ENCODE results near the gene CCDC192.

Gene CCDC192

DNA sequence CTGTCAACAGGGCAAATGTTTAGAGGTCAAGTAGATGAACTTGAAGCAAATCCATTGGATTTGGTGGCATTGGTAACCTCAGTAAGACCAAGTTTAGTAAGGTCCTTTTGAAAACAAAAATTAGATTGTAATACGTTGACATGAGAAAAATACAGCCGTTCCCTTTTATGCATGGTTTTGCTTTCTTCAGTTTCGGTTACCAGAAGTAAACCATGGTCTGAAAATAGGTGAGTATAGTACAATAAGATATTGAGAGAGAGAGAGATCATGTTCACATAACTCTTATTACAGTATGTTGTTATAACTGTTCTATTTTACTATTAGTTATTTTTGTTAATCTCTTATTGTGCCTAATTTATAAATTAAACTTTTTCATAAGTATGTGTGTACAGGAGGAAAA is 223.8 kb downstream of the CCDC192 start:
- Histone ChIP-seq H3K4me2 (ENCODE audit: low read length) (no peak overlapping the region), H3K79me2 (ENCODE audit: control insufficient read depth, low read length) (no peaks in the 10 kb centered on the region), H4K20me1 (ENCODE audit: control insufficient read depth, insufficient read depth, low read depth, low read length) (no peaks in the 10 kb centered on the region), H3K27me3 (ENCODE audit: control insufficient read depth, low read length) (no peaks in the 10 kb centered on the region), H3F3A (ENCODE audit: control insufficient read depth, insufficient read depth) (no peaks in the 10 kb centered on the region), H3K36me3 (ENCODE audit: control insufficient read depth, low read length) (no peaks in the 10 kb centered on the region), H3K27ac (ENCODE audit: low read depth, low read length) (no peak overlapping the region), H3K4me3 (ENCODE audit: low read length) (no peak overlapping the region), H3K9me2 (replicated peaks; ENCODE audit: control insufficient read depth, low read length) (no peaks in the 10 kb centered on the region), H3K9me3 (ENCODE audit: control insufficient read depth, insufficient read depth, low read length) (no peaks in the 10 kb centered on the region), H3K4me1 (ENCODE audit: control insufficient read depth, low read length) (no peaks in the 10 kb centered on the region)
- no peak for TF ChIP-seq EZH2phosphoT487 (IDR thresholded peaks at IDR 0.05; ENCODE audit: borderline replicate concordance, low read length)
- TF ChIP-seq, protein P1, sequence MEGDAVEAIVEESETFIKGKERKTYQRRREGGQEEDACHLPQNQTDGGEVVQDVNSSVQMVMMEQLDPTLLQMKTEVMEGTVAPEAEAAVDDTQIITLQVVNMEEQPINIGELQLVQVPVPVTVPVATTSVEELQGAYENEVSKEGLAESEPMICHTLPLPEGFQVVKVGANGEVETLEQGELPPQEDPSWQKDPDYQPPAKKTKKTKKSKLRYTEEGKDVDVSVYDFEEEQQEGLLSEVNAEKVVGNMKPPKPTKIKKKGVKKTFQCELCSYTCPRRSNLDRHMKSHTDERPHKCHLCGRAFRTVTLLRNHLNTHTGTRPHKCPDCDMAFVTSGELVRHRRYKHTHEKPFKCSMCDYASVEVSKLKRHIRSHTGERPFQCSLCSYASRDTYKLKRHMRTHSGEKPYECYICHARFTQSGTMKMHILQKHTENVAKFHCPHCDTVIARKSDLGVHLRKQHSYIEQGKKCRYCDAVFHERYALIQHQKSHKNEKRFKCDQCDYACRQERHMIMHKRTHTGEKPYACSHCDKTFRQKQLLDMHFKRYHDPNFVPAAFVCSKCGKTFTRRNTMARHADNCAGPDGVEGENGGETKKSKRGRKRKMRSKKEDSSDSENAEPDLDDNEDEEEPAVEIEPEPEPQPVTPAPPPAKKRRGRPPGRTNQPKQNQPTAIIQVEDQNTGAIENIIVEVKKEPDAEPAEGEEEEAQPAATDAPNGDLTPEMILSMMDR (IDR thresholded peaks at IDR 0.05; ENCODE audit: low read depth, low read length, poor library complexity, severe bottlenecking) = no peak

DNA sequence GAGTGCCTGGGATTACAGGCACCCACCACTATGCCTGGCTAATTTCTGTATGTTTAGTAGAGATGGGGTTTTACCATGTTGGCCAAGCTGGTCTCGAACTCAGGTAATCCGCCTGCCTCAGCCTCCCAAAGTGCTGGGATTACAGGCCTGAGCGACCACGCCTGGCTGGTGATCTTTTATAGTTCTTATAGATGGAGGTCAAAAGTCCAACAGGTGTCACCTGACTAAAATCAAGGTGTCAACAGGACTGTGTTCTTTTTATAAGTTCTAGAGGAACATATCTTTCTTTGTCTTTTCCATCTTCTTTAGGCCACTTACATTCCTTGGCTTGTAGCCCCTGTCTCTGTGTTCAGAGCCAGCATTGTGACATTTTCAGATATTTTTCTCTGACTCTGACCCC is 224.9 kb downstream of the CCDC192 start:
- H3K9me2 ChIP-seq (replicated peaks; ENCODE audit: control insufficient read depth, low read length) = no peaks in the 10 kb centered on the region
- H3K79me2 ChIP-seq (ENCODE audit: control insufficient read depth, low read length) = no peaks in the 10 kb centered on the region
- H3K4me1 ChIP-seq (ENCODE audit: control insufficient read depth, low read length) = no peaks in the 10 kb centered on the region
- TF ChIP-seq, protein P1 (IDR thresholded peaks at IDR 0.05; ENCODE audit: low read depth, low read length, poor library complexity, severe bottlenecking) = no peak
- TF ChIP-seq EZH2phosphoT487 (IDR thresholded peaks at IDR 0.05; ENCODE audit: borderline replicate concordance, low read length) = no peak
- no peaks in the 10 kb centered on the region for H3F3A ChIP-seq (ENCODE audit: control insufficient read depth, insufficient read depth)
- no peaks in the 10 kb centered on the region for H3K9me3 ChIP-seq (ENCODE audit: control insufficient read depth, insufficient read depth, low read length)
- no peaks in the 10 kb centered on the region for H4K20me1 ChIP-seq (ENCODE audit: control insufficient read depth, insufficient read depth, low read depth, low read length)
- H3K27me3 ChIP-seq (ENCODE audit: control insufficient read depth, low read length) = no peaks in the 10 kb centered on the region
- no peaks in the 10 kb centered on the region for H3K36me3 ChIP-seq (ENCODE audit: control insufficient read depth, low read length)
- no peak overlapping the region for H3K27ac ChIP-seq (ENCODE audit: low read depth, low read length)
- no peak overlapping the region for H3K4me3 ChIP-seq (ENCODE audit: low read length)
- no peak overlapping the region for H3K4me2 ChIP-seq (ENCODE audit: low read length)

DNA sequence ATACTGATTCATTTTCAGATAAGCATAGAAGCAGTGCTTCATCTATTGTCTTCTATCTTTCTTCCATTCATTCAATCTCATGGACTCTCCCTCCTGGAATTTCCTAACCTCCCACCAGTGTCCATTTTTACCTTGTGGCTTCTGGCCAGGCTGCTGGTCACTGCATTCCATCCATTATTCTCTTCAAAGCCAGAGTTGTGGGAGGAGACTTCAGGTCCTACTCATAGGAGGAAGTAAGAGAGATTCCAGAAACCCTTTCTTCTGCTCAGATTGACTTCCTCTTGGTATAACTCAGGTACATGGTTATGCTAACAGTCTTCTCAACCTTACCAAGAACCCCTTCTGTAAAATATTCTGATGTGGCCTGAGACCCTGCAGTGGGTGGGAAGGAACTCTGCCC is 227.1 kb downstream of the CCDC192 start:
- H3K79me2 ChIP-seq (ENCODE audit: control insufficient read depth, low read length) = no peaks in the 10 kb centered on the region
- no peak overlapping the region for H3K27ac ChIP-seq (ENCODE audit: low read depth, low read length)
- TF ChIP-seq EZH2phosphoT487 (IDR thresholded peaks at IDR 0.05; ENCODE audit: borderline replicate concordance, low read length) = no peak
- TF ChIP-seq, protein P1 (IDR thresholded peaks at IDR 0.05; ENCODE audit: low read depth, low read length, poor library complexity, severe bottlenecking) = no peak
- no peaks in the 10 kb centered on the region for H3K9me3 ChIP-seq (ENCODE audit: control insufficient read depth, insufficient read depth, low read length)
- H3K27me3 ChIP-seq (ENCODE audit: control insufficient read depth, low read length) = no peaks in the 10 kb centered on the region
- no peaks in the 10 kb centered on the region for H3K36me3 ChIP-seq (ENCODE audit: control insufficient read depth, low read length)
- no peaks in the 10 kb centered on the region for H3F3A ChIP-seq (ENCODE audit: control insufficient read depth, insufficient read depth)
- H3K4me2 ChIP-seq (ENCODE audit: low read length) = no peak overlapping the region
- H4K20me1 ChIP-seq (ENCODE audit: control insufficient read depth, insufficient read depth, low read depth, low read length) = no peaks in the 10 kb centered on the region
- H3K4me3 ChIP-seq (ENCODE audit: low read length) = no peak overlapping the region
- no peaks in the 10 kb centered on the region for H3K4me1 ChIP-seq (ENCODE audit: control insufficient read depth, low read length)
- no peaks in the 10 kb centered on the region for H3K9me2 ChIP-seq (replicated peaks; ENCODE audit: control insufficient read depth, low read length)

DNA sequence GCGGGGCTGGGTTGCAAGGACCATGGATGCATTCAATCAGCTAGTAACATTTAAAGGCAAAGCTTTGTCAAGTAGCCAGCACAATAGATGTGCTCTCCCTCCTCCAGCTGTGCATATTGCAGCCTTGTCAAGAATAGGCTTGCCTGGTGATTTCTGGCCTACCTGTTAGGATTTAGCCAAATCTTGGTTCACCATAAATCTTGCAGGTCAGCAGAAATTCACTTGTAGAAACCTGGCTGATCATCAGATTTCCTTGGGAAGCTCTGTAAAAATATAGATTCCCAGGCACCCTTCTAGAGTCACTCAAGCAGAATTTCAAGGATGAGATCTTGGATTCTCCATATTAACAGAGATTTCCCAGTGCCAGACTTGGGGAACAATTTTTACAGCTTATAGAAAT is 228.2 kb downstream of the CCDC192 start:
- no peaks in the 10 kb centered on the region for H3K27me3 ChIP-seq (ENCODE audit: control insufficient read depth, low read length)
- H3K4me3 ChIP-seq (ENCODE audit: low read length) = no peak overlapping the region
- no peak for TF ChIP-seq EZH2phosphoT487 (IDR thresholded peaks at IDR 0.05; ENCODE audit: borderline replicate concordance, low read length)
- TF ChIP-seq, protein P1 (IDR thresholded peaks at IDR 0.05; ENCODE audit: low read depth, low read length, poor library complexity, severe bottlenecking) = no peak
- H3K9me3 ChIP-seq (ENCODE audit: control insufficient read depth, insufficient read depth, low read length) = no peaks in the 10 kb centered on the region
- H3K4me1 ChIP-seq (ENCODE audit: control insufficient read depth, low read length) = no peaks in the 10 kb centered on the region
- H3K4me2 ChIP-seq (ENCODE audit: low read length) = no peak overlapping the region
- H3K9me2 ChIP-seq (replicated peaks; ENCODE audit: control insufficient read depth, low read length) = no peaks in the 10 kb centered on the region
- no peaks in the 10 kb centered on the region for H3K79me2 ChIP-seq (ENCODE audit: control insufficient read depth, low read length)
- no peak overlapping the region for H3K27ac ChIP-seq (ENCODE audit: low read depth, low read length)
- H3K36me3 ChIP-seq (ENCODE audit: control insufficient read depth, low read length) = no peaks in the 10 kb centered on the region
- H4K20me1 ChIP-seq (ENCODE audit: control insufficient read depth, insufficient read depth, low read depth, low read length) = no peaks in the 10 kb centered on the region
- no peaks in the 10 kb centered on the region for H3F3A ChIP-seq (ENCODE audit: control insufficient read depth, insufficient read depth)
